Subcutaneous adipose tissue (tissue), 4 donors: ENCODE results near the gene ZBTB16. TPM values are rescaled to one million over a fixed set of nuclear protein-coding genes. Genes with fewer than 3 reads are reported as not detected.

Experiments used
- CTCF ChIP-seq: fragments of 450-650 bp; IDR thresholded peaks from one replicate; pipeline ENCODE4 v1.5.1; 2016; ENCODE audit warnings: low read depth, mild to moderate bottlenecking, control low read depth, antibody characterized with exemption, moderate library complexity
- total RNA-seq, 4 donors: library from RNA; depleted of rRNA; stranded (reverse); fragments of >200 nt; gene quantifications; one replicate each; pipeline ENCODE4 v1.1.0, GENCODE V29; 2016

ZBTB16 gene
- total RNA-seq, 4 donors from 2014 or later = 167 to 446 (median 261) TPM

- no peak for TF ChIP-seq CTCF
Measured at GRCh38 chr11:114091516-114092397, 32.2 kb downstream of the ZBTB16 start.

GRCh38 chr11:114092478-114092877 is 33.0 kb downstream of the ZBTB16 start:
- no peak for TF ChIP-seq CTCF

- TF ChIP-seq CTCF = no peak
Measured at GRCh38 chr11:114092953-114093352, 33.4 kb downstream of the ZBTB16 start.

GRCh38 chr11:114094516-114094915 is 35.0 kb downstream of the ZBTB16 start:
- no peak for TF ChIP-seq CTCF

- no peak for TF ChIP-seq CTCF
Measured at GRCh38 chr11:114095899-114096298, 36.4 kb downstream of the ZBTB16 start.

- no peak for TF ChIP-seq CTCF
Measured at GRCh38 chr11:114097832-114098231, 38.3 kb downstream of the ZBTB16 start.

GRCh38 chr11:114098927-114099326 is 39.4 kb downstream of the ZBTB16 start:
- TF ChIP-seq CTCF = no peak
